GM18861 (cell line): Measurements from ENCODE around the gene ARMH3.
A peak's percentile ranks its signal among the peaks of the same experiment; 100 is the strongest.

Experiments used
- ATAC-seq: cut with Tn5 transposase; IDR thresholded peaks from one replicate; pipeline ENCODE4 v1.9.1; 2021; ENCODE audit not compliant: unreplicated experiment

The ARMH3 gene

GRCh38 chr10:101902032-101902819 is 153.7 kb downstream of the ARMH3 start:
- ATAC-seq = no peak

- peak; percentile 52 for ATAC-seq
Measured at GRCh38 chr10:101901340-101901739, 154.6 kb downstream of the ARMH3 start.

- no peak for ATAC-seq
Measured at GRCh38 chr10:101897633-101898032, 158.3 kb downstream of the ARMH3 start.

- ATAC-seq = no peak
Measured at GRCh38 chr10:101896225-101896877, 159.6 kb downstream of the ARMH3 start.

GRCh38 chr10:101895781-101896180 is 160.2 kb downstream of the ARMH3 start:
- no peak for ATAC-seq

GRCh38 chr10:101894742-101895141 is 161.2 kb downstream of the ARMH3 start:
- ATAC-seq = no peak

- ATAC-seq = no peak
Measured at GRCh38 chr10:101894266-101894665, 161.7 kb downstream of the ARMH3 start.

GRCh38 chr10:101893510-101894120 is 162.4 kb downstream of the ARMH3 start:
- ATAC-seq = no peak

GRCh38 chr10:101892782-101893391 is 163.1 kb downstream of the ARMH3 start:
- no peak for ATAC-seq

GRCh38 chr10:101889256-101890210 is 166.4 kb downstream of the ARMH3 start:
- no peak for ATAC-seq

GRCh38 chr10:101888251-101888949 is 167.6 kb downstream of the ARMH3 start:
- ATAC-seq = no peak

GRCh38 chr10:101887775-101888174 is 168.2 kb downstream of the ARMH3 start:
- no peak for ATAC-seq

GRCh38 chr10:101886521-101887312 is 169.3 kb downstream of the ARMH3 start:
- ATAC-seq = no peak

- no peak for ATAC-seq
Measured at GRCh38 chr10:101881036-101881774, 174.8 kb downstream of the ARMH3 start.

- ATAC-seq = no peak
Measured at GRCh38 chr10:101880232-101880573, 175.8 kb downstream of the ARMH3 start.

GRCh38 chr10:101879456-101880231 is 176.3 kb downstream of the ARMH3 start:
- ATAC-seq = no peak

GRCh38 chr10:101878869-101879268 is 177.1 kb downstream of the ARMH3 start:
- ATAC-seq = no peak
